GM21529 (cell line): Measurements from ENCODE around the gene LYAR.

Experiments
- ATAC-seq: cut with Tn5 transposase; IDR thresholded peaks from one replicate; pipeline ENCODE4 v1.9.1; 2021; ENCODE audit not compliant: unreplicated experiment

LYAR gene

DNA sequence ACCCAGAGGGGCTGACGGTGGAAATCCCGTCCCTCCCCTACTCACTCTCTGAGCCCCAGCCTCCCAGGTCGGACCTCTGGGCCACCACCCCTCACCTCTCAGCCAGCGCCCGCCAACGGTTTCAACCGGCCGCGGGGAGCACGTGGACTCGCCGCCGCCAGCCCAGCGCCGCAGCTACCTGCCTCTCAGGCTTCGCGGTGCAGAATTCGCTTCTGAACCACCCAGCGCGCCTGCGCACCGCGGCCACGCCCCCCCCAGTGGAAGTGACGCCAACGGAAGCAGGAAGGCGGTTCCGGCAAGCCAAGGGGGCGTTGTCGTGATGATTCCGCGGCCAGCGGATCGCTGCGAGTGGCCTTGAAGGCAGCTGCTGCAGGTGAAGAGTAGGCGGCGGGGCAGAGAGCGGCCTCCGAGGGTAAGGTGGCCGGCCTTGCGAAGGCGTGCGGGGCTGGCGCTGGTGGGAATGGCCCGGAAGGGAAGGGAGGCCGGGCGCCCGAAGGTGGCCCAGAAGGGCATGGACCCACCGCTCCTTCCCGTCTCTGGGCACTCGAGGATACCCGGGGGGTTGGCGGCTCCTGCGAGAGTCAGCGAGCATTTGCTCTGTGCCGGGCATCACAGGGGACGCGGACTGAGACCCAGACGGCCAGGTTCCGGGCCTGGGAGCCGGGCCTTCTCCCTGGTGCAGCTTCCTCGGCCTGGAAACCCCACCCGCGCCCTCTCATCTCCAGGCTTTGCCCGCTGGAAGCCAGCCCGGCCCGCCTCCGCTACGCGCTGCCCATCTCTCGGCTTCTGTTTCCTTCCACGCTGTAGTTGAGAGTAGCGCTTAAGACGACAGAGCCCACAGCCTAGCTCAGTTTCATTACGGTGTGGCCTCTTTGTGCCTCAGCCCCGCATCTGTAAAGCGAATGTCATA is at the start of gene LYAR, which contains the start of gene ZBTB49:
TSS of gene LYAR (minus strand) at position 214 of the 910 bp plus-strand sequence. CDS start 6,412 bp downstream, outside the sequence.
TSS of gene ZBTB49 (plus strand) at position 311 of the 910 bp plus-strand sequence. CDS start 9,695 bp downstream, outside the sequence.
- ATAC-seq, result peak; percentile 91

- no peak for ATAC-seq
These were observed 49.6 kb upstream of the LYAR start for GRCh38 chr4:4339504-4340085.

DNA sequence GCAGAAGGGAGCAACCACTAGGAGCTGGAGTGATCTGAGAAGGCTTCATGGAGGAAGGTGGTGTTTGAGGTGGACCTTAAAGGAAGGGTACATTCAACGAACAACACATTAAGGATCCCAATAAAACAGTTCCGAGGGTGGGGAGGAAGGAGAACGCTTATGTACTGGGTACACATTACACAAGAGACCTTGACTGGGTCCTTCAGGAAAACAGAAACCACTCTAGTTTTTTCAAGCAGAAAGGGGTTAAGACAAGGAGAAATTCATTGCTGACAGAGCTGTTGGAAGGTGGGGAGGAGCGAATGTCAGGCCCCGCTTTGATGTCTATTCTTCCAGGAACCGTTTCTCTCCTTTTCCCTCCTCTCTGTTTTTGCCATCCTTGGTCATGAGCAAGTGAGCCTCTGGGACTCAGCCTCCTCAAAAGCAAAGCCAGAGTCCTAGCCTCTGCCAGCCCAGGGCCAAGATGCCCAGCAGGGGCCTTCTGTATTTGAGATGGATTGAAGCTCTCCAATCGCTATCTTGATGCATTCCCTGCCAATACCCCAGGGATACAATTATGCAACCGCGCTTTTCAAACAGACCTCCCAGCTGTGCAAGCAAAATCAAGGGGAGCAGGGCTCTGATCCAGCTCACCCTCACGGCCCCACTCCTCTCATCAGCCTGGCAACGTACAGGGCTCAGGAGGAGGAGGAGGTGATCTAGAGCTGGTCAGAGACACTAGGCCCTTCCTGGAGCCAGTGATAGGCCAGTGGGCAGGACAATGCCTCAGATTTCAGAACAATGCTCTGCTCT is 48.5 kb upstream of the LYAR start:
- ATAC-seq, result no peak

GRCh38 chr4:4334798-4335520 is 45.0 kb upstream of the LYAR start:
- peak; percentile 83 for ATAC-seq

- ATAC-seq, result no peak
These were observed 43.3 kb upstream of the LYAR start for GRCh38 chr4:4333265-4333706.

DNA sequence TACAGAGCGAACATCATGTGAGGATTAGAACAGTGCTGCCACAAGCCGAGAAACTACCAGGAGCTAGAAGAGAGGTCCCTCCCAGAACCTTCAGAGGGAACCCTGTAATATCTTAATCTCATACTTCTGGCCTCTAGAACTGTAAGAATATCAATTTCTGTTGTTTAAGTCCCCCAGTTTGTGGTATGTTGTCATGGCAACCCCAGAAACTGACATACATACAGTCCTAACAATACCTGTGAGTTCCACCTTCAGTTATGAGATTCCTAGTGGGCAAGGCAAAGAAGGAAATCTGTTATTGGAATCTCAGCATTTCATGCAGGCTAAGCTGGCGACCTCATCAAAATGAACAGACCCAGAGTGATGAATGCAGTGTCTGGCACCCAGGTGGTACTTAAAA is 42.6 kb upstream of the LYAR start:
- no peak for ATAC-seq

DNA sequence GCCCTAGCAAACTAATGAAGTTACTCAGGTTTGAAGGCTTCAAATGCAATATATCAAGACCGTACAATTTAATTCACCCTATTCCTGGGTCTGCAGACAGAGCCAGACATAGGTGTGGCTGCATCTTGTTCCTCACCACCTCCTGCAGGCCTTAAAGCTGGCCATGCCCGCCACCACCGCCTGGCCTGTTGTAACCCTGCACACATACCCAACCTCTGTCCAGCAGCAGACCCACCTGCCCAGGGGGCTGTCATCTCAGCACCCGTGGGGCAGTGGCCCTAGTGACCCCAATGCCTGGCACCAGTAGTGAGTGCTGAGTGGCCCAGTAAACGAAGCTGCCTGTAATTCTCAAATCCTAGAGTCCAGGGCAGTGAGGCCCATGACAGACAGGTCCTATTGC is 40.8 kb upstream of the LYAR start:
- no peak for ATAC-seq

GRCh38 chr4:4329496-4329895 is 39.5 kb upstream of the LYAR start:
- ATAC-seq, result no peak

DNA sequence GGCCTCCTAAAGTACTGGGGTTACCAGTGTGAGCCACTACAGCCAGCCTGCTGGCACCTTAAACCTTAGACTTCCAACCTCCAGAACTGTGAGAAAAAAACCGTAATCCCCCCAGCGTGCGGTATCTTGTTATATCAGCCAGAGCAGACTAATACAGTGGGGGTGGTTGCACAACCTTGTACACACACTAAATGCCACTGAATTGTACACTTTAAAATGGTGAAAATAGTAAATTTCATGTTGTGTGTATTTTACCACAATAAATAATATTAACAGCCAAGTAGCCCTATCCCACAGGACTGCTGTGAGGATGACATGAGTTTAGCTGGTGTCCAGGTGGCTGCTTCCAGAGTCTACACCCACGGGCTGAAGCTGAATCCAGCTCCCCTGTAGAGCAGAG is 38.9 kb upstream of the LYAR start:
- ATAC-seq, result no peak

DNA sequence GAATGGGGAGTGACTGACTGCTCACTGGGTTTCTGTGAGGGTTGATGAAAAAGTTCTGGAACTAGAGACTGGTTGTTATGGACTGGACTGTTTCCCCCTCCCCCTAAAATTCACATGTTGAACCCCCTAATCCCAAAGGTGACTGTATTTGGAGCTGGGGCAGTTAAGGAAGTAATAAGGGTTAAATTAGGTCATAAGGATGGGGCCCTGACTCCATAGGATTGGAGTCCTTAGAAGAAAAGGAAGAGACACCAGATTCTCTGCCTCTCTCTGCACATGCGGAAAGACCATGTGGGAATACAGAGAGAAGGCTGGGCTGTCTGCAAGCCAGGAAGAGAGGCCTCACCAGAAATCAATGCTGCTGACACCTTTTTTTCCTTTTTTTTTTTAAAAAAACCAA is 38.3 kb upstream of the LYAR start:
- no peak for ATAC-seq

DNA sequence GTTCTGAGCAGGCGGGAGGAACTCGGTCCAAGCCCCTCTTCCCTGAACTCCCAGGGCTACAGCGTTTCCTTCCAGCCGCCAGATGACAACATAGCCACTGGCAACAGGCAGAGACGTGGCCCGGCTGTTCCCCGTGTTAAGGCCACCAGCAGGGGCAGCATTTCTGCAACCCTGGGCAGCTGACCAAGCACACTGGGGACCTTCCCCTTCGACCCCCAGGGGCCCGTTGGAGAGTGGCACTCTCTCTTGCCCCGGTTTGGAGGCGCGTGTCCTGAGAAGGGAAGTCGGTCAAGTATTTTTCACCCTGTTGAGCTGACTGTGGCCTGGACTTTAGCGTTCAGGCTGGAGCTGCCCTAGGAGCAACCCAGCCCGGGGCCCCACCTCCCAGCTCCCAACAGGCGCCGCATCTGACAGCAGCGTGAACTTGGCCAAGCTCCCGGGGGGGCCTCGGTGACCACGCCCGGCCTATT is 37.7 kb upstream of the LYAR start:
- ATAC-seq, result no peak

DNA sequence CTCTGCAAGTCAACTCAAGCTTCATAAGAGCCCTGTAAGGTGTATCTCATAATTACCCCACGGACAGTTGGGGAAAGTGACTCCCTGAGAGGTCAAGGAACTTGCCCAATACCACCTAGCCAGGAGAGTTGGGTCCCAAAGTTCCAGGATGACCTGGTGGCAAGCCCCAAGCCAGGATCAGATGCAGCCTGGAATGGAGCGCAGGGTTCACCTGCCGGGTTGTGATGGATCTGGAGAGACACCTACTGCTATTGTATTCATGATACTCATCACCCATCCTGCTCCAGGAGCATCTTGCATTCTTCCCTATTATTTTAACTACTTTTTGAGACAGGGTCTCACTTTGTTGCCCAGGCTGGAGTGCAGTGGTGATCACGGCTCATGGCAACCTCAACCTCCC is 36.2 kb upstream of the LYAR start:
- ATAC-seq, result no peak

GRCh38 chr4:4325321-4325720 is 35.4 kb upstream of the LYAR start:
- ATAC-seq, result no peak

DNA sequence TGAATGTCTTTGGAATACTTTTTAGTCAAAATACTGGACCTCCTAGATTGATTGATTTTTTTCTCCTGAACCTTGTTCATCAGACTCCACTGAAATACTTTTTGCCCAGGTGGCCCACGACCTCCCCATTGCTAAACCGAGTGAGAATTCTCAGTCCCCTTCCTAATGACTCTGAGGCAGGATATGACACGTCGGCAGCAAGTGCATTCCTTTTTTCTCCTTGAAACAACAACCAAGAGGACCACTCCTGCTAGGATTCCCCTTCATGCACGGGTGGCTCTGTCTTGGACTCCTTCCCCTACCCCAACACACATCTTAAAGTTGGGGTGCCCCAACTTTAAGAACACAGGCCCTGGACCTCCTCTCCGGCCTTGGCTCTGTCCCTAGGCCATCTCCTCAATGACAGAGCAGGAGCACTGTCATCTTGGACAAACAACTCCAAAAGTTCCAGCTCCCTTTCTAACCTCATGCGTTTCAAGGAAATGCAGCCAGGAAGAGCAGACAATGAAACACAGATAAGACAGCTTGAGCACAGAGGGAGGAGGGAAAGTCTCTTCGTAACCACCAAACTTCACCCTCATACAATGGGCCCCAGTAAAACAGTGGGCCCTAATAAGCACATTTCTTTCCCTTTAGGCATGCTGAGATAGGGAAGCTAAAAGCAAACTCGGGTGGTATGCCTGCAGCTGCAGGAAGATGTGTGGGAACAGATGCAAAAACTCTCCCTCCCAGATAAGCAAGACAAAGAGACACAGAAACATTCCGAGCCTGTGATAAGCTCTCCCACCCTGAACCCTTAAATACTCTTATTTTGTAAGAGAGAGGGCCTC is 34.0 kb upstream of the LYAR start:
- ATAC-seq, result no peak

- no peak for ATAC-seq
These were observed 32.2 kb upstream of the LYAR start for GRCh38 chr4:4321951-4322688.

DNA sequence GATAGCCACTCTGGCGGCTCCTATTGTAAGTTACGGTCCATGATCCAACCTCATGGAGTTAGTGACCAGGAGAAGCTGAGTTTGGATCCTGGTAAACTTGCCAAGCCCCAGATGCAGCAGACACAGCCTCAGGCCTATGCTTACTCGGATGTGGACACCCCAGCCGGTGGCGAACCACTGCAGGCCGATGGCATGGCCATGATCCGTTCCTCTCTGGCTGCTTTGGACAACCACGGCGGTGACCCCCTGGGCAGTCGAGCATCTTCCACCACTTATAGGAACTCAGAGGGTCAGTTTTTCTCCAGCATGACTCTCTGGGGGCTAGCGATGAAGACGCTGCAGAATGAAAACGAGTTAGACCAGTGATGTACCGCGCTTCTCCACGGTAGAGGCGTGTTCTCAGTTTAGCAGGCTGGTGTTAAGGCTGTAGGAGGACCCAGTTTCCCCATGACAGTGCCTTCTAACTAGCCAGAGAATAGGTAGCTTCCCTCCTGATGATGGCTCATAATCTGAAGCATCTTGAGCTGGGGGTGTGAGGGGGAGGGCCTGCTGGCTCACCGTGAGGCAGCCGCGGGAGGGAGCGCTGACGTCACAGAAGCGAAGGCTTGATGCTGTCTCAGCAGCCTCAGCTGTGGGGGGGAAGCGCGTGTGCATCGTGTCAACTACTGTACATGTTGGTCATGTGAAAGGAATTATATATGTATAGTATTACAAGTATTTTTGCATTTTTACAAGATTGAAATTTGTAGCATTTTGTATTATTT is 31.2 kb upstream of the LYAR start:
- no peak for ATAC-seq

DNA sequence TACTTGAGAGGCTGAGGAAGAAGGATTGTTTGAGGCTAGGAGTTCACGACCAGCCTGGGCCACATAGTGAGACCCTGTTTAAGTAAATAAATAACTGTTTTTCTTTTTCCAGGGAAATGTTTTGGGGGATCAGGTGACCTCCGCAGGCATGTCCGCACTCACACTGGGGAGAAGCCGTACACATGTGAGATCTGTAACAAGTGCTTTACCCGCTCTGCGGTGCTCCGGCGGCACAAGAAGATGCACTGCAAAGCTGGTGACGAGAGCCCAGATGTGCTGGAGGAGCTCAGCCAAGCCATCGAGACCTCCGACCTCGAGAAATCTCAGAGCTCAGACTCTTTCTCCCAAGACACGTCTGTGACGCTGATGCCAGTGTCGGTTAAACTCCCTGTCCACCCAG is 30.6 kb upstream of the LYAR start:
- ATAC-seq, result no peak

DNA sequence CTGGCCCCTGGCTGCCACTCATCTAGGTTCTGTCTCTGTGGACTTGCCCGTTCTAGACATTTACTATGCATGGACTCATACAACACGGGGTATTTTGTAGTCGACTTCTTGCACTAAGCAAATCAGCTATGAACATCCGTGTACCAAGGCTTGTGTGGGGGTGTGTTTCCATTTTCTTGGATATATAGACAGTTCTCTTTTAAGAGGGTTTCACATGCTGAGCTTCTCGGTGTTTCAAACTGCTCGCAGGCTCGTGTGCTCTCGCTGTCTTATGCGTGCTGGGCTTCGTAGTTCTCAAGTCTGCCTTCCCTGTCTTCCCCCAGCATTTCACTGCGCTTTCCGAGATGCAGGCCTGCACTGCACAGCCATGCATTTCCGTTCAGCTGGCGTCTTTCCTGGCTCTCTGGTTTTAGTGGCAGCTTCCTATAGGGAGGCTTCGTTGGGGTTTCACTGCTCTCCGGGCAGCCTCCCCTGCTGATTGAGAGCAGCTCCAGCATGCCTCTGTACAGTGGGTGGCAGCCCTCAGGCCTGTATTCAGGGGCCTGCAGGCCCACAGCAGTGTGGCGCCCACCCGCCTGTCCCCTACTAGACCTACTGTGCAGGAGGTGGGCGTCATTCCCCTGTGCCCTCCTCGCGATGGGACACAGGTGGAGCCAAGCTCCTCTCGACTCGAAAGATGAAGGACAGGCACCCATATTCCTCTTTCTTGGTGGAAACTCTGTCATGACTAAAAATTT is 27.7 kb upstream of the LYAR start:
- ATAC-seq, result no peak
